ENCODE results near the gene METRNL.
A peak's percentile ranks its signal among the peaks of the same experiment; 100 is the strongest.

METRNL gene

GRCh38 chr17:83095016-83095415 lies 15.6 kb downstream of the METRNL start:
- no peaks in the 10 kb centered on the region for H3K79me2 ChIP-seq (ENCODE audit: insufficient read depth, low read length)
- H3K9me3 ChIP-seq (ENCODE audit: insufficient read depth, low read length, severe bottlenecking), result no peaks in the 10 kb centered on the region
- no peak for ATAC-seq (ENCODE audit: insufficient read depth, low read depth)
- no peak overlapping the region for H2AFZ ChIP-seq (ENCODE audit: low read depth, low read length)
- H3K36me3 ChIP-seq (ENCODE audit: insufficient read depth, low read length), result no peaks in the 10 kb centered on the region
- TF ChIP-seq EZH2 (IDR thresholded peaks at IDR 0.05; ENCODE audit: borderline replicate concordance, low read depth, low read length, severe bottlenecking), result no peak
- TF ChIP-seq, protein P1, sequence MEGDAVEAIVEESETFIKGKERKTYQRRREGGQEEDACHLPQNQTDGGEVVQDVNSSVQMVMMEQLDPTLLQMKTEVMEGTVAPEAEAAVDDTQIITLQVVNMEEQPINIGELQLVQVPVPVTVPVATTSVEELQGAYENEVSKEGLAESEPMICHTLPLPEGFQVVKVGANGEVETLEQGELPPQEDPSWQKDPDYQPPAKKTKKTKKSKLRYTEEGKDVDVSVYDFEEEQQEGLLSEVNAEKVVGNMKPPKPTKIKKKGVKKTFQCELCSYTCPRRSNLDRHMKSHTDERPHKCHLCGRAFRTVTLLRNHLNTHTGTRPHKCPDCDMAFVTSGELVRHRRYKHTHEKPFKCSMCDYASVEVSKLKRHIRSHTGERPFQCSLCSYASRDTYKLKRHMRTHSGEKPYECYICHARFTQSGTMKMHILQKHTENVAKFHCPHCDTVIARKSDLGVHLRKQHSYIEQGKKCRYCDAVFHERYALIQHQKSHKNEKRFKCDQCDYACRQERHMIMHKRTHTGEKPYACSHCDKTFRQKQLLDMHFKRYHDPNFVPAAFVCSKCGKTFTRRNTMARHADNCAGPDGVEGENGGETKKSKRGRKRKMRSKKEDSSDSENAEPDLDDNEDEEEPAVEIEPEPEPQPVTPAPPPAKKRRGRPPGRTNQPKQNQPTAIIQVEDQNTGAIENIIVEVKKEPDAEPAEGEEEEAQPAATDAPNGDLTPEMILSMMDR (IDR thresholded peaks at IDR 0.05; ENCODE audit: borderline replicate concordance, extremely low read depth, low read length, poor library complexity, severe bottlenecking), result no peak
- peaks cover 16% of the 10 kb centered on the region for H4K20me1 ChIP-seq (ENCODE audit: insufficient read depth, low read length)
- H3K27ac ChIP-seq (ENCODE audit: low read length), result no peak overlapping the region
- H3K9ac ChIP-seq (ENCODE audit: low read depth, low read length), result no peak overlapping the region
- H3K4me3 ChIP-seq (ENCODE audit: low read depth in 1 of 2, low read length in 2 of 2), result no peak overlapping the region
- DNase-seq, result no peak
- H3K27me3 ChIP-seq (ENCODE audit: insufficient read depth, low read length, poor library complexity), result peaks cover 18% of the 10 kb centered on the region
- no peaks in the 10 kb centered on the region for H3K4me1 ChIP-seq (ENCODE audit: insufficient read depth, low read length)
- H3K4me2 ChIP-seq (ENCODE audit: insufficient read depth, low read length), result no peak overlapping the region

DNA sequence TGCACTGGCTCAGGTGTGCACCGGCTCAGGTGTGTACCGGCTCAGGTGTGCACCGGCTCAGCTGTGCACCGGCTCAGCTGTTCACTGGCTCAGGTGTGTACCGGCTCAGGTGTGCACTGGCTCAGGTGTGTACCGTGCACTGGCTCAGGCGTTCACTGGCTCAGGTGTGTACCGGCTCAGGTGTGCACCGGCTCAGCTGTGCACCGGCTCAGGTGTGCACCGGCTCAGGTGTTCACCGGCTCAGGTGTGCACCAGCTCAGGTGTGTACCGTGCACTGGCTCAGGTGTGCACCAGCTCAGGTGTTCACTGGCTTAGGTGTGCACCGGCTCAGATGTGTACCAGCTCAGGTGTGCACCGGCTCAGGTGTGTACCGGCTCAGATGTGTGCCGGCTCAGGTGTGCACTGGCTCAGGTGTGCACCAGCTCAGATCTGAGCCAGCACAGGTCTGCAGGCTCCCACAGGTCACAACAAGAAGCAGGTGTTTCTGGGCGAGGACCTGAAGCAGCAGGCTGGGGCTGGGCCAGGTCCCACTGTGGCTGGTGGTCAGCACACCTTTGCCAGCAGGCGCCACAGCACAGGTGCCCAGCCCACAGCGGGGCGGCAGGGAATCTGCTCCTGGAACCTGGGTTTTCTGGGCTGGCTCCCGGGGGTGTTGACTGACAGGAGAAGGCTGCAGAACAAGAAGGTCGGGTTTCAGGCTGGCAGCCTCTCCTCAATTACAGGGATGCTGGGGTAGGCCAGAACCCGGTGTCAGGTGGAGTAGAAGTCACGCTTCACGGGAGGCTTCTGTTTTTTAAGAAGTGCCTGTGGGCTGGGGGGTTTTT lies 17.2 kb downstream of the METRNL start:
- Histone ChIP-seq H3K4me2 (ENCODE audit: insufficient read depth, low read length) (no peak overlapping the region), H3K36me3 (ENCODE audit: insufficient read depth, low read length) (no peaks in the 10 kb centered on the region), H3K4me3 (ENCODE audit: low read depth in 1 of 2, low read length in 2 of 2) (no peak overlapping the region), H3K4me1 (ENCODE audit: insufficient read depth, low read length) (no peaks in the 10 kb centered on the region), H3K27ac (ENCODE audit: low read length) (no peak overlapping the region), H4K20me1 (ENCODE audit: insufficient read depth, low read length) (peaks cover 26% of the 10 kb centered on the region), H3K9me3 (ENCODE audit: insufficient read depth, low read length, severe bottlenecking) (no peaks in the 10 kb centered on the region), H2AFZ (ENCODE audit: low read depth, low read length) (no peak overlapping the region), H3K79me2 (ENCODE audit: insufficient read depth, low read length) (no peaks in the 10 kb centered on the region), H3K27me3 (ENCODE audit: insufficient read depth, low read length, poor library complexity) (peaks cover 32% of the 10 kb centered on the region), H3K9ac (ENCODE audit: low read depth, low read length) (no peak overlapping the region)
- TF ChIP-seq, protein P1 (IDR thresholded peaks at IDR 0.05; ENCODE audit: borderline replicate concordance, extremely low read depth, low read length, poor library complexity, severe bottlenecking), result no peak
- TF ChIP-seq EZH2 (IDR thresholded peaks at IDR 0.05; ENCODE audit: borderline replicate concordance, low read depth, low read length, severe bottlenecking), result no peak
- DNase-seq (no peak), ATAC-seq (ENCODE audit: insufficient read depth, low read depth) (no peak)

DNA sequence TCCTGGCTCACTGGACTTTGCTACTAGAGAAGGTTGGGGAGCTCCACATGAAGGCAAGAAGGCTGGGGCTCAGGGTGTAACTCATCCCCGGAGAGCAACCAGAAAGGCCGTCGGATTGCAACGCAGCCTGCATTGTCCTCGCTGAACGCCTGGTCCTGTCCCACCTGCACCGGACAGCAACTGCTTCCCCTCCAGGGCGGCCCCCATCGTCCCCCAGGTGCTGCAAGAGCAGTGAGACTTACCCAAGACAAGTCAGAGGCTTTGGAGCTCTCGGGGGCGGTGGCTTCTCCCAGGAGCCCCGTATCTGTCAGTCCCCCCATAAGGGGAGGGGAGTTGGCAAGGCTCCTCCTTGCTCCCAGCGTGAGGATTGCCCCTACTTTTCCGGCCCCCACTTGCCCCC lies 18.4 kb downstream of the METRNL start:
- Histone ChIP-seq H3K79me2 (ENCODE audit: insufficient read depth, low read length) (no peaks in the 10 kb centered on the region), H3K4me3 (ENCODE audit: low read depth in 1 of 2, low read length in 2 of 2) (no peak overlapping the region), H4K20me1 (ENCODE audit: insufficient read depth, low read length) (peaks cover 28% of the 10 kb centered on the region), H3K9ac (ENCODE audit: low read depth, low read length) (no peak overlapping the region), H3K9me3 (ENCODE audit: insufficient read depth, low read length, severe bottlenecking) (no peaks in the 10 kb centered on the region), H2AFZ (ENCODE audit: low read depth, low read length) (no peak overlapping the region), H3K36me3 (ENCODE audit: insufficient read depth, low read length) (no peaks in the 10 kb centered on the region), H3K27ac (ENCODE audit: low read length) (no peak overlapping the region), H3K27me3 (ENCODE audit: insufficient read depth, low read length, poor library complexity) (peaks cover 33% of the 10 kb centered on the region), H3K4me2 (ENCODE audit: insufficient read depth, low read length) (no peak overlapping the region), H3K4me1 (ENCODE audit: insufficient read depth, low read length) (no peaks in the 10 kb centered on the region)
- ATAC-seq (ENCODE audit: insufficient read depth, low read depth) (0 out of 3 replicates have a peak, but pooled peaks have one; percentile 17), DNase-seq (no peak)
- no peak for TF ChIP-seq EZH2 (IDR thresholded peaks at IDR 0.05; ENCODE audit: borderline replicate concordance, low read depth, low read length, severe bottlenecking)
- TF ChIP-seq, protein P1 (IDR thresholded peaks at IDR 0.05; ENCODE audit: borderline replicate concordance, extremely low read depth, low read length, poor library complexity, severe bottlenecking), result no peak

All from DND-41 (cell line).